ENCODE measurements around the gene IGFBPL1. TPM values are rescaled to one million over a fixed set of nuclear protein-coding genes. Genes with fewer than 3 reads are reported as not detected.

Gene IGFBPL1
- total and polyA plus RNA-seq, 2 donors (not counting 1 experiment from before 2014, with no cell fraction given): not detected

GRCh38 chr9:38362852-38363588, 61.2 kb downstream of the IGFBPL1 start:
- Histone ChIP-seq H3K79me2 (ENCODE audit: control insufficient read depth, insufficient read depth, low read length) (no peaks in the 10 kb centered on the region), H3K4me1 (ENCODE audit: control insufficient read depth in 2 of 2, insufficient read depth in 2 of 2, low read length in 2 of 2) (no peaks in the 10 kb centered on the region), H3K4me2 (replicated peaks; ENCODE audit: low read depth, low read length, poor library complexity, severe bottlenecking) (peak overlapping the region; percentile 50), H3K9me3 (ENCODE audit: control extremely low read depth in 1 of 3, control insufficient read depth in 2 of 3, insufficient read depth in 1 of 3, low read length in 2 of 3) (no peaks in the 10 kb centered on the region), H3K36me3 (replicated peaks in 1 of 2; ENCODE audit: control extremely low read depth in 1 of 2, control insufficient read depth in 1 of 2, extremely low read depth in 1 of 2, insufficient read depth in 2 of 2, low read length in 1 of 2) (no peaks in the 10 kb centered on the region), H3K9ac (ENCODE audit: low read length) (no peak overlapping the region), H3K27me3 (replicated peaks in 1 of 4; ENCODE audit: control extremely low read depth in 1 of 4, control insufficient read depth in 3 of 4, insufficient read depth in 4 of 4, low read length in 3 of 4) (peaks cover 0 to 5% (median 2%) of the 10 kb centered on the region in 4 experiments), H2AFZ (ENCODE audit: insufficient read depth, low read depth, low read length, poor library complexity, severe bottlenecking) (peak overlapping the region; percentile 59), H3K4me3 (ENCODE audit: control extremely low read depth in 1 of 5, extremely low read depth in 1 of 5, insufficient read depth in 1 of 5, low read depth in 2 of 5, low read length in 4 of 5) (peak overlapping the region in 1 of 5 experiments; percentile 15), H3K27ac (ENCODE audit: low read length in 2 of 2) (no peak overlapping the region), H4K20me1 (ENCODE audit: control insufficient read depth, insufficient read depth, low read length, poor library complexity, severe bottlenecking) (no peaks in the 10 kb centered on the region)
- Mint-ChIP-seq H3K9me3 (ENCODE audit: insufficient read depth) (no peaks in the 10 kb centered on the region), H3K4me3 (peak overlapping the region; percentile 80), H3K27me3 (peaks cover 7% of the 10 kb centered on the region), H3K27ac (no peak overlapping the region), H3K4me1 (peaks cover 6% of the 10 kb centered on the region)
- WGBS (ENCODE audit: insufficient coverage): 47% methylated on average over 11 of the region's 21 CpGs
- TF ChIP-seq, protein P1, sequence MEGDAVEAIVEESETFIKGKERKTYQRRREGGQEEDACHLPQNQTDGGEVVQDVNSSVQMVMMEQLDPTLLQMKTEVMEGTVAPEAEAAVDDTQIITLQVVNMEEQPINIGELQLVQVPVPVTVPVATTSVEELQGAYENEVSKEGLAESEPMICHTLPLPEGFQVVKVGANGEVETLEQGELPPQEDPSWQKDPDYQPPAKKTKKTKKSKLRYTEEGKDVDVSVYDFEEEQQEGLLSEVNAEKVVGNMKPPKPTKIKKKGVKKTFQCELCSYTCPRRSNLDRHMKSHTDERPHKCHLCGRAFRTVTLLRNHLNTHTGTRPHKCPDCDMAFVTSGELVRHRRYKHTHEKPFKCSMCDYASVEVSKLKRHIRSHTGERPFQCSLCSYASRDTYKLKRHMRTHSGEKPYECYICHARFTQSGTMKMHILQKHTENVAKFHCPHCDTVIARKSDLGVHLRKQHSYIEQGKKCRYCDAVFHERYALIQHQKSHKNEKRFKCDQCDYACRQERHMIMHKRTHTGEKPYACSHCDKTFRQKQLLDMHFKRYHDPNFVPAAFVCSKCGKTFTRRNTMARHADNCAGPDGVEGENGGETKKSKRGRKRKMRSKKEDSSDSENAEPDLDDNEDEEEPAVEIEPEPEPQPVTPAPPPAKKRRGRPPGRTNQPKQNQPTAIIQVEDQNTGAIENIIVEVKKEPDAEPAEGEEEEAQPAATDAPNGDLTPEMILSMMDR (IDR thresholded peaks at IDR 0.05): peak; percentile 36
- TF ChIP-seq EZH2 (IDR thresholded peaks at IDR 0.05; ENCODE audit: borderline replicate concordance, insufficient read depth, low read depth, low read length, poor library complexity, severe bottlenecking): no peak
- DNase-seq (peak; percentile 48), ATAC-seq (ENCODE audit: low read depth) (peak; percentile 57)
- POLR2A ChIA-PET: no interaction called here
- intact Hi-C loops (cut with micrococcal nuclease): no loop called here
- CTCF ChIA-PET: interaction anchor here (1.0 to 1.5 kb wide), 3 partner anchors 11 to 448 kb away, joined by 3 to 8 read pairs (median 8); no protein-coding TSS in a partner anchor

DNA sequence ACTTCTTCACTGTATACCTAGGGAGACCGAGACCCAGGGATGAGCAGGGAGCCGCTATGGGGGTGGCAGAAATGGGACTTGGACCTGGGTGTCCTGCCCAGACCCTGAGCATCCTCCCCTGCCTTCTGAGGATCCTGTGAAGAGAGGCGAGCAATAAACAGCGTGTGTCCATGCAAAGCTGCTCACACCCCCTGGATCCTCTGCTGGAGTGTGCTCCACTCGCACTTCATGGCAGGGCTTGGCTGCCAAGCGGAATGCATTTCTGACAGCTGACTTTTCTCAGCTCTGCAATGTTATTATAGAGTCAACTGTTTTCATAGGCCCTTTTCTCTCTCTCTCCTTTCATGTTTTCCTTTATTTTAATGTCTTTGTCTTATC, 62.8 kb downstream of the IGFBPL1 start:
- H3K4me1 ChIP-seq (ENCODE audit: control insufficient read depth in 2 of 2, insufficient read depth in 2 of 2, low read length in 2 of 2): no peaks in the 10 kb centered on the region
- H3K4me1 Mint-ChIP-seq: peaks cover 6% of the 10 kb centered on the region
- WGBS (ENCODE audit: insufficient coverage): 100% methylated on average over 6 of the region's 6 CpGs
- H3K36me3 ChIP-seq (replicated peaks in 1 of 2; ENCODE audit: control extremely low read depth in 1 of 2, control insufficient read depth in 1 of 2, extremely low read depth in 1 of 2, insufficient read depth in 2 of 2, low read length in 1 of 2): no peaks in the 10 kb centered on the region
- H4K20me1 ChIP-seq (ENCODE audit: control insufficient read depth, insufficient read depth, low read length, poor library complexity, severe bottlenecking): no peaks in the 10 kb centered on the region
- ATAC-seq (ENCODE audit: low read depth) (no peak), DNase-seq (no peak)
- no peak overlapping the region for H3K27ac ChIP-seq (ENCODE audit: low read length in 2 of 2)
- H3K9me3 Mint-ChIP-seq (ENCODE audit: insufficient read depth): no peaks in the 10 kb centered on the region
- no peak overlapping the region for H2AFZ ChIP-seq (ENCODE audit: insufficient read depth, low read depth, low read length, poor library complexity, severe bottlenecking)
- H3K27me3 Mint-ChIP-seq: peaks cover 3% of the 10 kb centered on the region
- no peaks in the 10 kb centered on the region for H3K9me3 ChIP-seq (ENCODE audit: control extremely low read depth in 1 of 3, control insufficient read depth in 2 of 3, insufficient read depth in 1 of 3, low read length in 2 of 3)
- intact Hi-C loops (cut with micrococcal nuclease): no loop called here
- H3K4me3 Mint-ChIP-seq: no peak overlapping the region
- no peak overlapping the region for H3K27ac Mint-ChIP-seq
- H3K4me2 ChIP-seq (replicated peaks; ENCODE audit: low read depth, low read length, poor library complexity, severe bottlenecking): no peak overlapping the region
- TF ChIP-seq EZH2 (IDR thresholded peaks at IDR 0.05; ENCODE audit: borderline replicate concordance, insufficient read depth, low read depth, low read length, poor library complexity, severe bottlenecking): no peak
- TF ChIP-seq, protein P1 (IDR thresholded peaks at IDR 0.05): no peak
- no peak overlapping the region for H3K4me3 ChIP-seq (ENCODE audit: control extremely low read depth in 1 of 5, extremely low read depth in 1 of 5, insufficient read depth in 1 of 5, low read depth in 2 of 5, low read length in 4 of 5)
- peaks cover 0 to 5% (median 2%) of the 10 kb centered on the region in 4 experiments for H3K27me3 ChIP-seq (replicated peaks in 1 of 4; ENCODE audit: control extremely low read depth in 1 of 4, control insufficient read depth in 3 of 4, insufficient read depth in 4 of 4, low read length in 3 of 4)
- no peaks in the 10 kb centered on the region for H3K79me2 ChIP-seq (ENCODE audit: control insufficient read depth, insufficient read depth, low read length)
- POLR2A ChIA-PET: no interaction called here
- H3K9ac ChIP-seq (ENCODE audit: low read length): no peak overlapping the region
- CTCF ChIA-PET: interaction anchor here (1.4 kb wide), 1 partner anchor 448 kb away, joined by 5 read pairs; no protein-coding TSS in a partner anchor

Data from B cell (primary cell).